Liver (tissue), 9 donors: ENCODE data around the gene UCN3. TPM values are rescaled to one million over a fixed set of nuclear protein-coding genes. Genes with fewer than 3 reads are reported as not detected.

Experiments
- DNase-seq: peaks from one replicate; pipeline ENCODE4 v3.0.0-alpha.2; 2017; ENCODE audit warnings: low spot score
- H3K27ac ChIP-seq, 2 donors: one replicate each; pipeline ENCODE4 v1.7.0; 2013; ENCODE audit warnings: inconsistent platforms in 2 of 2, low read length in 2 of 2, control low read depth in 1 of 2, low read depth in 1 of 2, mild to moderate bottlenecking in 1 of 2
- H3K27me3 ChIP-seq, 4 donors: one replicate each; pipeline versions ENCODE4 v1.6.1 to v1.7.0; 2013; ENCODE audit warnings: low read length in 3 of 4, inconsistent platforms in 1 of 4, mild to moderate bottlenecking in 1 of 4, moderate library complexity in 1 of 4; ENCODE audit not compliant: control insufficient read depth in 4 of 4, insufficient read depth in 4 of 4
- H3K36me3 ChIP-seq, 4 donors: one replicate each; pipeline versions ENCODE4 v1.6.1 to v1.7.0; 2013; ENCODE audit warnings: low read length in 3 of 4, mild to moderate bottlenecking in 3 of 4, low read depth in 1 of 4, moderate library complexity in 1 of 4; ENCODE audit not compliant: control insufficient read depth in 4 of 4, insufficient read depth in 3 of 4
- H3K4me1 ChIP-seq, 4 donors: one replicate each; pipeline versions ENCODE4 v1.6.1 to v1.7.0; 2013; ENCODE audit warnings: low read length in 3 of 4, mild to moderate bottlenecking in 3 of 4, moderate library complexity in 1 of 4; ENCODE audit not compliant: control insufficient read depth in 4 of 4, insufficient read depth in 4 of 4
- H3K4me3 ChIP-seq, 3 donors: one replicate each; pipeline versions ENCODE4 v1.6.1 to v1.7.0; 2013; ENCODE audit warnings: low read length in 3 of 3, control low read depth in 1 of 3, low read depth in 1 of 3, mild to moderate bottlenecking in 1 of 3
- H3K9ac ChIP-seq, 2 donors: one replicate each; pipeline ENCODE4 v1.7.0; 2013; ENCODE audit warnings: low read length in 2 of 2, mild to moderate bottlenecking in 2 of 2, moderate library complexity in 2 of 2, control low read depth in 1 of 2, low read depth in 1 of 2
- H3K9me3 ChIP-seq, 4 donors: one replicate each; pipeline versions ENCODE4 v1.6.1 to v1.7.0; 2013; ENCODE audit warnings: low read length in 3 of 4; ENCODE audit not compliant: control insufficient read depth in 4 of 4
- ATF3 ChIP-seq: IDR thresholded peaks from 2 replicates; pipeline ENCODE4 v1.6.1; 2016; ENCODE audit warnings: antibody characterized with exemption
- CTCF ChIP-seq: fragments of 150-350 bp; IDR thresholded peaks from 2 replicates; pipeline ENCODE4 v1.5.1; 2017; ENCODE audit warnings: improper control_type of control experiment, low read depth, low read length; ENCODE audit not compliant: missing input control
- EGR1 ChIP-seq, 2 donors: IDR thresholded peaks; 2 replicates each; pipeline ENCODE4 v1.6.1; 2016 to 2018; ENCODE audit warnings: antibody characterized with exemption in 2 of 2, low read depth in 2 of 2
- FOXA1 ChIP-seq: IDR thresholded peaks from 2 replicates; pipeline ENCODE4 v1.6.1; 2016; ENCODE audit warnings: antibody characterized with exemption
- FOXA2 ChIP-seq: IDR thresholded peaks from 2 replicates; pipeline ENCODE4 v1.6.1; 2016; ENCODE audit warnings: antibody characterized with exemption
- GABPA ChIP-seq, 2 donors: IDR thresholded peaks in 1 of 2; conservative IDR thresholded peaks in 1 of 2; 2 replicates each; pipeline ENCODE4 v1.6.1; 2016; ENCODE audit warnings: antibody characterized with exemption in 2 of 2, mild to moderate bottlenecking in 1 of 2, moderate library complexity in 1 of 2
- HNF4A ChIP-seq, 2 donors: conservative IDR thresholded peaks; 2 replicates each; pipeline ENCODE4 v1.6.1; 2016; ENCODE audit warnings: antibody characterized with exemption in 2 of 2, mild to moderate bottlenecking in 2 of 2
- MAX ChIP-seq: IDR thresholded peaks from 2 replicates; pipeline ENCODE4 v1.6.1; 2016; ENCODE audit warnings: antibody characterized with exemption
- NR2F2 ChIP-seq: IDR thresholded peaks from 2 replicates; pipeline ENCODE4 v1.6.1; 2016; ENCODE audit warnings: antibody characterized with exemption
- RAD21 ChIP-seq, 2 donors: IDR thresholded peaks; 2 replicates each; pipeline ENCODE4 v1.6.1; 2016; ENCODE audit warnings: antibody characterized with exemption in 2 of 2, mild to moderate bottlenecking in 2 of 2
- REST ChIP-seq: IDR thresholded peaks from 2 replicates; pipeline ENCODE4 v1.6.1; 2016; ENCODE audit warnings: antibody characterized with exemption, mild to moderate bottlenecking
- SP1 ChIP-seq: IDR thresholded peaks from 2 replicates; pipeline ENCODE4 v1.6.1; 2018; ENCODE audit warnings: antibody characterized with exemption, mild to moderate bottlenecking
- TAF1 ChIP-seq: conservative IDR thresholded peaks from 2 replicates; pipeline ENCODE4 v1.6.1; 2016; ENCODE audit warnings: antibody characterized with exemption, mild to moderate bottlenecking
- YY1 ChIP-seq: IDR thresholded peaks from 2 replicates; pipeline ENCODE4 v1.6.1; 2016; ENCODE audit warnings: antibody characterized with exemption, mild to moderate bottlenecking
- WGBS: extraction: QIAGEN DNeasy Blood & Tissue Kit; methylation state at CpG from one replicate; pipeline ENCODE4 v1.1.7; 2013; 5-methylcytosine and 5-hydroxymethylcytosine counted together
- polyA plus RNA-seq, 2 donors: library from polyadenylated mRNA; stranded (reverse) in 1 of 2; unstranded in 1 of 2; fragments of 200-250 nt in 1 of 2; fragments of >200 nt in 1 of 2; fragmentation: Nextera tagmentation in 1 of 2; extraction: Ambion mirVana in 1 of 2; gene quantifications; one replicate each; pipeline versions ENCODE4 v1.2.1 to v1.2.3, GENCODE V29; 2013 to 2015
- total RNA-seq, 2 donors: library from RNA; depleted of rRNA; stranded (reverse); fragments of >200 nt; gene quantifications; one replicate each; pipeline ENCODE4 v1.2.3, GENCODE V29; 2014
- donor health status: healthy.
- donor health status: healthy.
- donor health status: healthy.
- donor health status: healthy.
- donor health status: healthy.

The UCN3 gene
- total and polyA plus RNA-seq, 4 donors: 0.23 TPM; not detected in 3

- TF ChIP-seq CTCF: no peak
These were observed 22.4 kb downstream of the UCN3 start (continued) for GRCh38 chr10:5387169-5387568.

- Histone ChIP-seq H3K9me3 (peaks cover 0 to 15% (median 3%) of the 10 kb centered on the region in 4 donors), H3K27ac (no peak overlapping the region), H3K27me3 (no peaks in the 10 kb centered on the region), H3K4me1 (no peaks in the 10 kb centered on the region), H3K9ac (no peak overlapping the region), H3K4me3 (no peak overlapping the region), H3K36me3 (no peaks in the 10 kb centered on the region)
- DNase-seq: no peak
- TF ChIP-seq FOXA2 (no peak), SP1 (no peak), NR2F2 (no peak), REST (no peak), CTCF (no peak), RAD21 (IDR thresholded peaks at IDR 0.05) (no peak), FOXA1 (no peak), MAX (no peak), YY1 (no peak), EGR1 (IDR thresholded peaks at IDR 0.05; ENCODE audit: low read depth in 2 of 2) (no peak), ATF3 (no peak), TAF1 (no peak), HNF4A (conservative IDR thresholded peaks at IDR 0.05) (no peak), GABPA (IDR thresholded peaks at IDR 0.05 in 1 of 2, conservative IDR thresholded peaks at IDR 0.05 in 1 of 2) (no peak)
- WGBS: 95% methylated on average over 1 of the region's 1 CpG
These were observed 25.9 kb downstream of the UCN3 start for GRCh38 chr10:5390607-5391205.
